Gastrocnemius medialis (tissue), 4 donors: ENCODE results near the gene TMEM132E. TPM values are rescaled to one million over a fixed set of nuclear protein-coding genes. Genes with fewer than 3 reads are reported as not detected.

Source experiments
- ATAC-seq, 2 donors: fragments of 150-250 bp; one replicate each; pipeline ENCODE4 v1.9.1; 2016
- DNase-seq, 2 donors: peaks; one replicate each; pipeline ENCODE4 v3.0.0-alpha.2; 2019
- H3K27ac ChIP-seq, 4 donors: fragments of 200-600 bp; sonication (generic); 1 replicate in 1 of 4; 2 replicates in 3 of 4; pipeline ENCODE4 v1.5.1; 2016 to 2018; ENCODE audit warnings: mild to moderate bottlenecking in 2 of 4, moderate library complexity in 1 of 4
- H3K27me3 ChIP-seq, 3 donors: fragments of 200-600 bp; sonication (generic) in 2 of 3; 1 replicate in 1 of 3; 2 replicates in 2 of 3; pipeline versions ENCODE4 v1.5.1 to v1.6.0; 2016 to 2019; ENCODE audit warnings: mild to moderate bottlenecking in 1 of 3, moderate library complexity in 1 of 3
- H3K36me3 ChIP-seq, 2 donors: fragments of 200-600 bp; sonication (generic) in 1 of 2; one replicate each; pipeline ENCODE4 v1.5.1; 2017 to 2018
- H3K4me1 ChIP-seq, 2 donors: fragments of 200-600 bp; sonication (generic) in 1 of 2; one replicate each; pipeline ENCODE4 v1.5.1; 2016 to 2017; ENCODE audit warnings: mild to moderate bottlenecking in 2 of 2
- H3K4me3 ChIP-seq, 4 donors: fragments of 200-600 bp; sonication (generic) in 3 of 4; 1 replicate in 1 of 4; 2 replicates in 3 of 4; pipeline ENCODE4 v1.5.1; 2016 to 2019; ENCODE audit warnings: mild to moderate bottlenecking in 2 of 4
- H3K9me3 ChIP-seq, 3 donors: fragments of 200-600 bp; sonication (generic) in 2 of 3; 1 replicate in 1 of 3; 2 replicates in 2 of 3; pipeline ENCODE4 v1.5.1; 2016 to 2019
- POLR2A ChIP-seq, 2 donors: fragments of 450-650 bp; IDR thresholded peaks; one replicate each; pipeline ENCODE4 v1.6.1; 2017; ENCODE audit warnings: antibody characterized with exemption in 2 of 2, mild to moderate bottlenecking in 2 of 2, moderate library complexity in 2 of 2
- in situ Hi-C, 4 donors: fragments of 200-750 bp; cut with MboI; loops; one replicate each; pipeline versions ENCODE4 v1.15.0 to v1.8.0; 2017; ENCODE audit warnings: low sequenced_read_pairs in 4 of 4
- intact Hi-C: fragments of 100-400 bp; cut with DNase I; formaldehyde crosslinking; loops from one replicate; pipeline ENCODE4 v1.15.1; 2023; ENCODE audit warnings: low total_unique reads
- total RNA-seq, 4 donors: library from RNA; depleted of rRNA; stranded (reverse); fragments of >200 nt; gene quantifications; one replicate each; pipeline versions ENCODE4 v1.1.0 to v1.2.3, GENCODE V29; 2016
- TF ChIP-seq, protein P1 (sequence below), 5 experiments: fragments of 450-650 bp in 3 of 5; fragments of 200-600 bp in 2 of 5; sonication (generic) in 2 of 5; IDR thresholded peaks in 4 of 5; conservative IDR thresholded peaks in 1 of 5; 1 replicate in 4 of 5; 2 replicates in 1 of 5; pipeline ENCODE4 v1.5.1; 2016 to 2019; ENCODE audit warnings: antibody characterized with exemption in 5 of 5, mild to moderate bottlenecking in 3 of 5, moderate library complexity in 3 of 5

TMEM132E gene
- total RNA-seq, 4 donors from 2014 or later: not detected

DNA sequence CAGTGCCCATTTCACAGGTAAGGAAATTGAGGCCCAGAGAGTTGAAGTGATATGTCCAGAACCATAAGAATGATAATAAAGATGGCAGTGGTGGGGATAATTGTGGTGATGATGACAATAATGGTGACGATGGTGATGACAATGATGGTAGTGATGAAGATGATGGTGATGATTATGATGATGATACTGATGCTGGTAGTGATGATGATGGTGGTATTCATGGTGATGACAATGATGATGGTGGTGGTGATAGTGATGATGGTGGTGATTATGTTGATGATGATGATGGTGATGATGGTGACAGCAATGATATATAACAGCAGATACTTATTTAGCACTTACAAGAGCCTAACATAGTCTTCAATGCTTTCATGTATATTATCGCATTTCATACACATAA lies 18.1 kb upstream of the TMEM132E start:
- TF ChIP-seq POLR2A (IDR thresholded peaks at IDR 0.05): no peak
- TF ChIP-seq, protein P1, sequence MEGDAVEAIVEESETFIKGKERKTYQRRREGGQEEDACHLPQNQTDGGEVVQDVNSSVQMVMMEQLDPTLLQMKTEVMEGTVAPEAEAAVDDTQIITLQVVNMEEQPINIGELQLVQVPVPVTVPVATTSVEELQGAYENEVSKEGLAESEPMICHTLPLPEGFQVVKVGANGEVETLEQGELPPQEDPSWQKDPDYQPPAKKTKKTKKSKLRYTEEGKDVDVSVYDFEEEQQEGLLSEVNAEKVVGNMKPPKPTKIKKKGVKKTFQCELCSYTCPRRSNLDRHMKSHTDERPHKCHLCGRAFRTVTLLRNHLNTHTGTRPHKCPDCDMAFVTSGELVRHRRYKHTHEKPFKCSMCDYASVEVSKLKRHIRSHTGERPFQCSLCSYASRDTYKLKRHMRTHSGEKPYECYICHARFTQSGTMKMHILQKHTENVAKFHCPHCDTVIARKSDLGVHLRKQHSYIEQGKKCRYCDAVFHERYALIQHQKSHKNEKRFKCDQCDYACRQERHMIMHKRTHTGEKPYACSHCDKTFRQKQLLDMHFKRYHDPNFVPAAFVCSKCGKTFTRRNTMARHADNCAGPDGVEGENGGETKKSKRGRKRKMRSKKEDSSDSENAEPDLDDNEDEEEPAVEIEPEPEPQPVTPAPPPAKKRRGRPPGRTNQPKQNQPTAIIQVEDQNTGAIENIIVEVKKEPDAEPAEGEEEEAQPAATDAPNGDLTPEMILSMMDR (IDR thresholded peaks at IDR 0.05 in 4 of 5, conservative IDR thresholded peaks at IDR 0.05 in 1 of 5): no peak
- Histone ChIP-seq H3K4me3 (no peak overlapping the region), H3K36me3 (no peaks in the 10 kb centered on the region), H3K27me3 (no peaks in the 10 kb centered on the region), H3K4me1 (no peaks in the 10 kb centered on the region), H3K9me3 (no peaks in the 10 kb centered on the region), H3K27ac (no peak overlapping the region)
- no peak for ATAC-seq
- in situ Hi-C loops (loop anchor here in 1 of 4 donors (25.0 kb wide), 1 partner anchor 99 kb away; no protein-coding TSS in a partner anchor), intact Hi-C loops (no loop called here)
- DNase-seq: no peak

- ATAC-seq: no peak
- no peak overlapping the region for H3K27ac ChIP-seq
- H3K36me3 ChIP-seq: no peaks in the 10 kb centered on the region
- intact Hi-C loops (no loop called here), in situ Hi-C loops (loop anchor here in 1 of 4 donors (25.0 kb wide), 1 partner anchor 100 kb away; no protein-coding TSS in a partner anchor)
- no peaks in the 10 kb centered on the region for H3K27me3 ChIP-seq
- H3K4me1 ChIP-seq: no peaks in the 10 kb centered on the region
- no peak overlapping the region for H3K4me3 ChIP-seq
- no peaks in the 10 kb centered on the region for H3K9me3 ChIP-seq
- no peak for DNase-seq
- TF ChIP-seq POLR2A (IDR thresholded peaks at IDR 0.05): no peak
- TF ChIP-seq, protein P1 (IDR thresholded peaks at IDR 0.05 in 4 of 5, conservative IDR thresholded peaks at IDR 0.05 in 1 of 5): no peak
Measured at GRCh38 chr17:34562387-34562786, 17.0 kb upstream of the TMEM132E start.

- in situ Hi-C loops: loop anchor here in 1 of 4 donors (25.0 kb wide), 1 partner anchor 103 kb away; no protein-coding TSS in a partner anchor
Measured at GRCh38 chr17:34565713-34566112, 13.7 kb upstream of the TMEM132E start.

DNA sequence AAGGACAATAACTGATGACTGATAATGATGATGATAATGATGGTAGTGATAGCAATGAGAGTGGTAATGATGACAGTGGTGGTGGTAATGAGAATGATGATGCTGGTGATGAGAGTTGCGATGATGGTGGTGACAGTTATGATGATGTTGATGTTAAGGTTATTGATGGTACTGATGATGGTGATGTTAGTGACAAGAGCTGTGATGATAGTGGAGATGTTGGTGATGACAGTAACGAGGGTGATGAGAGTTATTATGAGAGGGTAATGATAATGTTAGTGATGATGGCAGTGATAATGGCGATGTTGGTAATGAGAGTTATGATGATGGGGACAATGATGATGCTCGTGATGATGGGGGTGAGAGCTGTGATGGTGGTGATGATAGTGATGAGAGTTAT lies 13.2 kb upstream of the TMEM132E start:
- no peak for DNase-seq
- Histone ChIP-seq H3K27me3 (no peaks in the 10 kb centered on the region), H3K27ac (no peak overlapping the region), H3K9me3 (no peaks in the 10 kb centered on the region), H3K4me3 (no peak overlapping the region), H3K36me3 (no peaks in the 10 kb centered on the region), H3K4me1 (no peaks in the 10 kb centered on the region)
- intact Hi-C loops (no loop called here), in situ Hi-C loops (loop anchor here in 1 of 4 donors (25.0 kb wide), 1 partner anchor 104 kb away; no protein-coding TSS in a partner anchor)
- no peak for ATAC-seq
- no peak for TF ChIP-seq POLR2A (IDR thresholded peaks at IDR 0.05)
- TF ChIP-seq, protein P1 (IDR thresholded peaks at IDR 0.05 in 4 of 5, conservative IDR thresholded peaks at IDR 0.05 in 1 of 5): no peak

More at GRCh38 chr17:34565713-34566112, 13.7 kb upstream of the TMEM132E start:
- ATAC-seq (no peak), DNase-seq (no peak)
- Histone ChIP-seq H3K27ac (no peak overlapping the region), H3K36me3 (no peaks in the 10 kb centered on the region), H3K9me3 (no peaks in the 10 kb centered on the region), H3K27me3 (no peaks in the 10 kb centered on the region), H3K4me3 (no peak overlapping the region), H3K4me1 (no peaks in the 10 kb centered on the region)
- TF ChIP-seq, protein P1 (IDR thresholded peaks at IDR 0.05 in 4 of 5, conservative IDR thresholded peaks at IDR 0.05 in 1 of 5): no peak
- no peak for TF ChIP-seq POLR2A (IDR thresholded peaks at IDR 0.05)
- intact Hi-C loops: no loop called here

DNA sequence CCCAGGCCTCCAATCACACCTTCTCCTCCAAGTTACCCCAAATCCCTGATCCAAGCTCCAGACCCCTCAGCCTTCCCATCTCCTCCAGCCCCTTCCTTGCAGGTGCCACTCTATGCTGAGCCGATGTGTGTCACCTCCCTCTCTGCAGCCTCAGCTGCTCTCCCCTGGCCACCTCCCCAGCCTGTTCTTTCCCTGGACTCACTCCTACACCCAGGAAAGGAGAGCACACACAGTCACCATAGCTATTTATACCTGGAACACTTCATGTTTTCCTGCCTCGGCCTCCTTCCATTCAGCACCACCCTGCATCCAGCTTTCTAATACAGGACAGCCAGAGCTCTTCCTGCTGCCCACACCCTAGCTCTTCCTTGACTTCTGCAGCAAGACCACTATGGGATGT lies 12.5 kb upstream of the TMEM132E start:
- in situ Hi-C loops: loop anchor here in 1 of 4 donors (25.0 kb wide), 1 partner anchor 105 kb away; no protein-coding TSS in a partner anchor
- no peaks in the 10 kb centered on the region for H3K27me3 ChIP-seq

More for the DNA sequence above, 12.5 kb upstream of the TMEM132E start:
- ATAC-seq (no peak), DNase-seq (no peak)
- H3K36me3 ChIP-seq: no peaks in the 10 kb centered on the region
- H3K4me3 ChIP-seq: no peak overlapping the region
- no peaks in the 10 kb centered on the region for H3K9me3 ChIP-seq
- intact Hi-C loops: no loop called here
- TF ChIP-seq POLR2A (IDR thresholded peaks at IDR 0.05): no peak
- TF ChIP-seq, protein P1 (IDR thresholded peaks at IDR 0.05 in 4 of 5, conservative IDR thresholded peaks at IDR 0.05 in 1 of 5): no peak
- H3K27ac ChIP-seq: no peak overlapping the region
- no peaks in the 10 kb centered on the region for H3K4me1 ChIP-seq
